Measurements from ENCODE around the gene ZNF581. TPM values are rescaled to one million over a fixed set of nuclear protein-coding genes. Genes with fewer than 3 reads are reported as not detected.

ZNF581 gene
- total RNA-seq, 4 donors from 2014 or later = 11.8 to 20.2 (median 14.0) TPM

GRCh38 chr19:55606817-55607216 is 36.6 kb upstream of the ZNF581 start:
- intact Hi-C loops (cut with DNase I) = no loop called here
- peak overlapping the region in 2 of 4 donors; percentile 80 to 84 for H3K4me3 ChIP-seq
- peaks cover 0 to 46% (median 11%) of the 10 kb centered on the region in 3 donors for H3K36me3 ChIP-seq
- H3K27ac ChIP-seq = peak overlapping the region in 3 of 4 donors; percentile 96 to 97 (median 97)
- TF ChIP-seq, protein P1, sequence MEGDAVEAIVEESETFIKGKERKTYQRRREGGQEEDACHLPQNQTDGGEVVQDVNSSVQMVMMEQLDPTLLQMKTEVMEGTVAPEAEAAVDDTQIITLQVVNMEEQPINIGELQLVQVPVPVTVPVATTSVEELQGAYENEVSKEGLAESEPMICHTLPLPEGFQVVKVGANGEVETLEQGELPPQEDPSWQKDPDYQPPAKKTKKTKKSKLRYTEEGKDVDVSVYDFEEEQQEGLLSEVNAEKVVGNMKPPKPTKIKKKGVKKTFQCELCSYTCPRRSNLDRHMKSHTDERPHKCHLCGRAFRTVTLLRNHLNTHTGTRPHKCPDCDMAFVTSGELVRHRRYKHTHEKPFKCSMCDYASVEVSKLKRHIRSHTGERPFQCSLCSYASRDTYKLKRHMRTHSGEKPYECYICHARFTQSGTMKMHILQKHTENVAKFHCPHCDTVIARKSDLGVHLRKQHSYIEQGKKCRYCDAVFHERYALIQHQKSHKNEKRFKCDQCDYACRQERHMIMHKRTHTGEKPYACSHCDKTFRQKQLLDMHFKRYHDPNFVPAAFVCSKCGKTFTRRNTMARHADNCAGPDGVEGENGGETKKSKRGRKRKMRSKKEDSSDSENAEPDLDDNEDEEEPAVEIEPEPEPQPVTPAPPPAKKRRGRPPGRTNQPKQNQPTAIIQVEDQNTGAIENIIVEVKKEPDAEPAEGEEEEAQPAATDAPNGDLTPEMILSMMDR (IDR thresholded peaks at IDR 0.05) = no peak
- no peak for TF ChIP-seq POLR2A (IDR thresholded peaks at IDR 0.05)
- H3K9me3 ChIP-seq = no peaks in the 10 kb centered on the region
- H3K27me3 ChIP-seq = no peaks in the 10 kb centered on the region
- DNase-seq = no peak
- H3K4me1 ChIP-seq = peaks cover 18 to 69% (median 25%) of the 10 kb centered on the region in 3 donors
- WGBS, 2 donors = 62 to 70% methylated on average over 9 of the region's 9 CpGs

- H3K4me3 ChIP-seq = no peak overlapping the region
- H3K4me1 ChIP-seq = peaks cover 14 to 48% (median 18%) of the 10 kb centered on the region in 3 donors
- H3K27ac ChIP-seq = no peak overlapping the region
- intact Hi-C loops (cut with DNase I) = no loop called here
- WGBS, 2 donors = 81 to 95% methylated on average over 4 to 5 of the region's 5 CpGs
- TF ChIP-seq, protein P1 (IDR thresholded peaks at IDR 0.05) = no peak
- no peak for TF ChIP-seq POLR2A (IDR thresholded peaks at IDR 0.05)
- H3K9me3 ChIP-seq = no peaks in the 10 kb centered on the region
- H3K36me3 ChIP-seq = peaks cover 0 to 49% (median 3%) of the 10 kb centered on the region in 3 donors
- no peaks in the 10 kb centered on the region for H3K27me3 ChIP-seq
- DNase-seq = no peak
Observed at GRCh38 chr19:55609326-55609725, 34.1 kb upstream of the ZNF581 start.

- intact Hi-C loops (cut with DNase I) = loop anchor here (5.0 kb wide), 1 partner anchor 94 kb away; no protein-coding TSS in a partner anchor
- WGBS, 2 donors = 68 to 92% methylated on average over 3 to 11 of the region's 15 CpGs
- peaks cover 10 to 70% (median 18%) of the 10 kb centered on the region in 3 donors for H3K36me3 ChIP-seq
- no peak overlapping the region for H3K4me3 ChIP-seq
- no peak overlapping the region for H3K27ac ChIP-seq
- H3K4me1 ChIP-seq = peaks cover 7 to 32% (median 9%) of the 10 kb centered on the region in 3 donors
- no peaks in the 10 kb centered on the region for H3K9me3 ChIP-seq
- DNase-seq = no peak
- H3K27me3 ChIP-seq = no peaks in the 10 kb centered on the region
- no peak for TF ChIP-seq POLR2A (IDR thresholded peaks at IDR 0.05)
- TF ChIP-seq, protein P1 (IDR thresholded peaks at IDR 0.05) = no peak
Observed at GRCh38 chr19:55611300-55611982, 32.0 kb upstream of the ZNF581 start.

GRCh38 chr19:55611983-55612645 is 31.3 kb upstream of the ZNF581 start:
- no peak for TF ChIP-seq POLR2A (IDR thresholded peaks at IDR 0.05)
- TF ChIP-seq, protein P1 (IDR thresholded peaks at IDR 0.05) = no peak
- H3K36me3 ChIP-seq = peaks cover 15 to 73% (median 25%) of the 10 kb centered on the region in 3 donors
- no peaks in the 10 kb centered on the region for H3K9me3 ChIP-seq
- no peak overlapping the region for H3K27ac ChIP-seq
- DNase-seq = no peak
- H3K27me3 ChIP-seq = no peaks in the 10 kb centered on the region
- H3K4me1 ChIP-seq = peaks cover 3 to 31% (median 4%) of the 10 kb centered on the region in 3 donors
- WGBS, 2 donors = 71 to 79% methylated on average over 3 of the region's 3 CpGs
- intact Hi-C loops (cut with DNase I) = loop anchor here (5.0 kb wide), 1 partner anchor 95 kb away; no protein-coding TSS in a partner anchor
- no peak overlapping the region for H3K4me3 ChIP-seq

GRCh38 chr19:55613396-55613795 is 30.1 kb upstream of the ZNF581 start:
- 86 to 89% methylated on average over 7 to 14 of the region's 27 CpGs for whole genome bisulfite sequencing, 2 donors
- DNase-seq = no peak
- Histone ChIP-seq H3K36me3 (peaks cover 15 to 78% (median 26%) of the 10 kb centered on the region in 3 donors), H3K27ac (no peak overlapping the region), H3K9me3 (no peaks in the 10 kb centered on the region), H3K4me3 (no peak overlapping the region), H3K4me1 (peaks cover 0 to 23% (median 4%) of the 10 kb centered on the region in 3 donors), H3K27me3 (no peaks in the 10 kb centered on the region)
- TF ChIP-seq, protein P1 (IDR thresholded peaks at IDR 0.05) = no peak
- no peak for TF ChIP-seq POLR2A (IDR thresholded peaks at IDR 0.05)
- intact Hi-C loops (cut with DNase I) = loop anchor here (5.0 kb wide), 1 partner anchor 96 kb away; no protein-coding TSS in a partner anchor

All from esophagus squamous epithelium (tissue), 5 donors.